ENCODE results near the gene CLASRP. TPM values are rescaled to one million over a fixed set of nuclear protein-coding genes. Genes with fewer than 3 reads are reported as not detected.

Gene CLASRP
- total RNA-seq, 4 donors from 2014 or later: 23.3 to 86.7 (median 44.0) TPM

DNA sequence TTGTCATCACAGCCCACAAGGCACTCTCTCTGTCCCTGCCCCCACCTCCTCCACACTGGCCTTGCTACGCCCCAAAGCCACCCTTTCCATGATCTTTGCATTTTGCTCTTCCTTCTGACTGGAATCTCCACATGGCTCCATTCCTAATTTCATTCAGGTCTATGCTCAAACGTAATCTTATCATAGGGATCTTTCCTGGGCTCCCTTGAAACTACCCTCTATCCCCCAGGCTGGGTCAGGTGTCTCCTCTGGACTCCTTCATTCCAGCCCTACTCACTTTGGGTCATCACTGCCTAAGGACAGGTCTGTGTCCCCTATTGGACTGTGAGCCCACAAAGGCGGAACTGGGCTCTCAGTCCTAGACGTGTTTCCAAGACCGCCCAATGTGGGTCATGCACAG lies 43.3 kb downstream of the CLASRP start:
- TF ChIP-seq, protein P1, sequence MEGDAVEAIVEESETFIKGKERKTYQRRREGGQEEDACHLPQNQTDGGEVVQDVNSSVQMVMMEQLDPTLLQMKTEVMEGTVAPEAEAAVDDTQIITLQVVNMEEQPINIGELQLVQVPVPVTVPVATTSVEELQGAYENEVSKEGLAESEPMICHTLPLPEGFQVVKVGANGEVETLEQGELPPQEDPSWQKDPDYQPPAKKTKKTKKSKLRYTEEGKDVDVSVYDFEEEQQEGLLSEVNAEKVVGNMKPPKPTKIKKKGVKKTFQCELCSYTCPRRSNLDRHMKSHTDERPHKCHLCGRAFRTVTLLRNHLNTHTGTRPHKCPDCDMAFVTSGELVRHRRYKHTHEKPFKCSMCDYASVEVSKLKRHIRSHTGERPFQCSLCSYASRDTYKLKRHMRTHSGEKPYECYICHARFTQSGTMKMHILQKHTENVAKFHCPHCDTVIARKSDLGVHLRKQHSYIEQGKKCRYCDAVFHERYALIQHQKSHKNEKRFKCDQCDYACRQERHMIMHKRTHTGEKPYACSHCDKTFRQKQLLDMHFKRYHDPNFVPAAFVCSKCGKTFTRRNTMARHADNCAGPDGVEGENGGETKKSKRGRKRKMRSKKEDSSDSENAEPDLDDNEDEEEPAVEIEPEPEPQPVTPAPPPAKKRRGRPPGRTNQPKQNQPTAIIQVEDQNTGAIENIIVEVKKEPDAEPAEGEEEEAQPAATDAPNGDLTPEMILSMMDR (IDR thresholded peaks at IDR 0.05; ENCODE audit: low read depth): no peak

DNA sequence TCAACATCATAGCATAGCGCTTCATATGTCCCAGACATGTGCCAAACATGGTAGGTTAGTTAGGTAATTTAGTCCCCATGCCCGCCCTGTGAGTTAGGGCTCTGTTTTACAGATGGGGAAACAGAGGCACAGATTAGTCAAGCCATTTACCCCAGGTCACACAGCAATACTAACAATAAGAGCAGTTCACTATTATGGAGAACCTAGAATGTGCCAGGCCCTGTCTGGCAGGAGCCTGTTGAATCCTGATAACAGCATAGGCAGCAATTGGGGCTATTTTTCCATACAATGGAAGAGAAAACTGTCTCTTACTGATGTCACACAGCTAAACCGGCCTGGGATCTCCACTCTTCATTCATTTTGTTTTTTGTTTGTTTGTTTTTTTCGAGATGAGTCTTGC lies 47.6 kb downstream of the CLASRP start:
- TF ChIP-seq, protein P1 (IDR thresholded peaks at IDR 0.05; ENCODE audit: low read depth): no peak

- TF ChIP-seq, protein P1 (IDR thresholded peaks at IDR 0.05; ENCODE audit: low read depth): no peak
These were observed 48.7 kb downstream of the CLASRP start for GRCh38 chr19:45087531-45087930.

DNA sequence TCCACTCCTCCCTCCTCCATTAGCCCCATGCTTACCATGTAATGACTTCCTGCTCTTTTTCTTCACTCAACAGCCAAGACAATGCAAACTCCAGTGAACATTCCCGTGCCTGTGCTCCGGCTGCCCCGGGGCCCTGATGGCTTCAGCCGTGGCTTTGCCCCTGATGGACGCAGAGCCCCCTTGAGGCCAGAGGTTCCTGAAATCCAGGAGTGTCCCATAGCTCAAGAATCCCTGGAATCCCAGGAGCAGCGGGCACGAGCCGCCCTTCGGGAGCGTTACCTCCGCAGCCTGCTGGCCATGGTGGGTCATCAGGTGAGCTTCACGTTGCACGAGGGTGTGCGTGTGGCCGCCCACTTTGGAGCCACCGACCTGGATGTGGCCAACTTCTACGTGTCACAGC lies 51.2 kb downstream of the CLASRP start:
- TF ChIP-seq, protein P1 (IDR thresholded peaks at IDR 0.05; ENCODE audit: low read depth): no peak

DNA sequence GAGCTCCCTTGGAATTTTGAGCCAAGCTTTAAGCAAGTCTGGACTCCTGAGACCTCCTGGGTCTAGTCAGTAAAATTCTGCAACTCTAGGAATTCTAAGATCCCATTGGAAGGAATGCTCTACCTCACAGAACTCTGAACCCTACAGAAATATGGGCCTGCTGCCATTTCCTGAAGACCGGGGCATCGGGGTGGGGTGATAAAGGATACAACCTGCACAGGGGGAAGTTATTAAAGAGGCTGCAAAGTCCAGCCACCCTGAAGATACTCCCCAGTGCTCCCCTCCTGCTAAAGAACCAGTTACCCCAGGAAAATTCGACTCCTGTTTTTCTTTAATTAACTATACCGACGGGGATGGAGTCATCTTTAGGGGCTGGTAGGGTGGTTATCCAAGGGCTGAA lies 51.8 kb downstream of the CLASRP start:
- TF ChIP-seq, protein P1 (IDR thresholded peaks at IDR 0.05; ENCODE audit: low read depth): no peak

- TF ChIP-seq, protein P1 (IDR thresholded peaks at IDR 0.05; ENCODE audit: low read depth): no peak
These were observed 52.4 kb downstream of the CLASRP start for GRCh38 chr19:45091031-45091923.

DNA sequence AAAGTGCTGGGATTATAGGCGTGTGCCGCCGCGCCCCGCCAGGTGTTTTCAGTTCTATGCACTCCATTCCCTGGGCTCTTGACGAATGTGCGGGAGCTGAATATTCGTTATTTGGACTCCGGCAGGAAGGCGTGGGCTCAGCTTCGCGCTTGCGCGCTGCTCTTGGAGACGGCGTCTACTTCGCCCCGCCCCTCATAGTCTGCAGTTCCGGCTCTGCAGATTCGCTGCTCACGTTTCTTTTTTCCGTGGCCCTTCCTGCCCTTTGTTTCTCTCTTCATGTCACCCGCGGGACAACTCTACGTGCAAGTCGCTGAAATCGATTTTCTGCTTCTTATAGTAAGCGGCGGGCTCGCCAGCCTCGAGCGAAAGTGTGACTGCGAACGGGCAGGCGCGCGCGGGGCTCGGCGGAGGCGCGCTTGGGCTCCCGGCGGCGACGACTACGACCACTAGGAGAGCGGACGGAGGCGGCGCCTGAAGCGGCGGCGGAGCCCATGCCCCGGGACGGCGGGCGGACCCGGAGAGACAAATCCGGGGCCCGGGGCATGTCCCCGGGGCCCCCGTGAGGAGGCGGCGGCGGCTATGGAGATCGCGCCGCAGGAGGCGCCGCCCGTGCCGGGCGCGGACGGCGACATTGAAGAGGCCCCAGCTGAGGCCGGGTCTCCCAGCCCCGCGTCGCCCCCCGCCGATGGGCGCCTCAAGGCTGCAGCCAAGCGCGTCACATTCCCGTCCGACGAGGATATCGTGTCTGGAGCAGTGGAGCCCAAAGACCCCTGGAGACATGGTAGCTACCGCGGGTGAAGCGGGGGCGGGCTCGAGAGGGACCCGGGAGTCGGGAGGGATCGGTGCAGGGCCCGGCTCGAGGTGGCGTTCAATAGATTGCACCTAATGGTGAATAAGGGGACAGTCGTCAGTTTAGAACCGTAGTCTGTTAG lies 54.2 kb downstream of the CLASRP start, which contains the start of gene PPP1R37:
Gene PPP1R37 (plus strand): TSS at position 433 of the 932 bp plus-strand sequence. CDS start 147 bp downstream, at position 580.
- TF ChIP-seq, protein P1 (IDR thresholded peaks at IDR 0.05; ENCODE audit: low read depth): no peak
